GM23338 (cell line): ENCODE results near the gene NDUFB4. TPM values are rescaled to one million over a fixed set of nuclear protein-coding genes. Genes with fewer than 3 reads are reported as not detected.
"Not testable (repeated sequence)": the region's sequence is repeated elsewhere in the genome, so short reads cannot be mapped to it uniquely, and the experiment has no call there.

Experiments used
- ATAC-seq: fragments of 200-7000 bp; cut with Tn5 transposase; 3 replicates; pipeline ENCODE4 v1.9.1; 2020
- DNase-seq: peaks from one replicate; pipeline ENCODE4 v3.0.0-alpha.2; 2015; ENCODE audit warnings: low spot score
- H2AFZ ChIP-seq: fragments of 200-600 bp; sonication (generic); 2 replicates; pipeline ENCODE4 v1.8.0; 2016; ENCODE audit warnings: antibody characterized with exemption, mild to moderate bottlenecking, moderate library complexity
- H3F3A ChIP-seq: fragments of 200-600 bp; sonication (generic); replicated peaks from 2 replicates; pipeline ENCODE4 v1.8.0; 2017; ENCODE audit warnings: antibody characterized with exemption, mixed run types, low read depth
- H3K27ac ChIP-seq: fragments of 200-600 bp; sonication (generic); 2 replicates; pipeline ENCODE4 v1.6.1; 2016; ENCODE audit warnings: low read depth
- H3K27me3 ChIP-seq: fragments of 200-600 bp; sonication (generic); 2 replicates; pipeline ENCODE4 v1.8.0; 2016; ENCODE audit warnings: mild to moderate bottlenecking, mixed run types, moderate library complexity; ENCODE audit not compliant: insufficient read depth
- H3K36me3 ChIP-seq: fragments of 200-600 bp; sonication (generic); 2 replicates; pipeline ENCODE4 v1.8.0; 2016; ENCODE audit warnings: mild to moderate bottlenecking; ENCODE audit not compliant: insufficient read depth
- H3K4me1 ChIP-seq: fragments of 200-600 bp; sonication (generic); 2 replicates; pipeline ENCODE4 v1.8.0; 2016; ENCODE audit warnings: mild to moderate bottlenecking, moderate library complexity; ENCODE audit not compliant: insufficient read depth
- H3K4me2 ChIP-seq: fragments of 200-600 bp; sonication (generic); 2 replicates; pipeline ENCODE4 v1.7.1; 2017; ENCODE audit warnings: mixed run types
- H3K4me3 ChIP-seq: fragments of 200-600 bp; sonication (generic); 2 replicates; pipeline ENCODE4 v1.6.1; 2016; ENCODE audit warnings: mixed run types
- H3K79me2 ChIP-seq: fragments of 200-600 bp; sonication (generic); replicated peaks from 2 replicates; pipeline ENCODE4 v1.8.0; 2017; ENCODE audit warnings: mild to moderate bottlenecking; ENCODE audit not compliant: insufficient read depth
- H3K9me2 ChIP-seq: fragments of 200-600 bp; sonication (generic); 2 replicates; pipeline ENCODE4 v1.8.0; 2017; ENCODE audit not compliant: insufficient read depth
- H4K20me1 ChIP-seq: fragments of 200-600 bp; sonication (generic); replicated peaks from 2 replicates; pipeline ENCODE4 v1.8.0; 2017; ENCODE audit warnings: mild to moderate bottlenecking; ENCODE audit not compliant: insufficient read depth
- H3K27ac Mint-ChIP-seq: 2 replicates; pipeline ENCODE4 v1.8.0; 2020; ENCODE audit warnings: inconsistent platforms, mild to moderate bottlenecking, moderate library complexity, mixed read lengths
- H3K27me3 Mint-ChIP-seq: 3 replicates; pipeline ENCODE4 v1.8.0; 2022; ENCODE audit warnings: low read depth, mild to moderate bottlenecking, moderate library complexity, mixed read lengths, inconsistent platforms; ENCODE audit not compliant: insufficient read depth, poor library complexity
- H3K36me3 Mint-ChIP-seq: 3 replicates; pipeline ENCODE4 v1.8.0; 2021; ENCODE audit warnings: low read depth, mild to moderate bottlenecking, inconsistent platforms, moderate library complexity, mixed read lengths
- H3K4me1 Mint-ChIP-seq: 3 replicates; pipeline ENCODE4 v1.8.0; 2020; ENCODE audit warnings: mild to moderate bottlenecking, inconsistent platforms, mixed read lengths
- H3K4me3 Mint-ChIP-seq: 3 replicates; pipeline ENCODE4 v1.8.0; 2021; ENCODE audit warnings: moderate library complexity, mild to moderate bottlenecking, inconsistent platforms, mixed read lengths
- H3K9me3 Mint-ChIP-seq: 3 replicates; pipeline ENCODE4 v1.8.0; 2020; ENCODE audit warnings: moderate library complexity, mild to moderate bottlenecking, inconsistent platforms, mixed read lengths
- REST ChIP-seq: IDR thresholded peaks from one replicate; pipeline ENCODE4 v1.6.1; 2018; ENCODE audit warnings: antibody characterized with exemption; ENCODE audit not compliant: unreplicated experiment
- ZNF114 ChIP-seq: fragments of 250-450 bp; sonication (Bioruptor Pico); IDR thresholded peaks from 2 replicates; pipeline ENCODE4 v1.5.0; 2020; ENCODE audit warnings: mild to moderate bottlenecking, moderate library complexity
- ZNF331 ChIP-seq: fragments of 250-450 bp; sonication (Bioruptor Pico); IDR thresholded peaks from 2 replicates; pipeline ENCODE4 v1.5.0; 2020; ENCODE audit warnings: low read depth, mild to moderate bottlenecking, moderate library complexity
- ZNF462 ChIP-seq: fragments of 250-450 bp; sonication (Bioruptor Pico); IDR thresholded peaks from 2 replicates; pipeline ENCODE4 v1.5.0; 2020; ENCODE audit warnings: mild to moderate bottlenecking, moderate library complexity
- polyA plus RNA-seq: library from polyadenylated mRNA; unstranded; fragments of >200 nt; fragmentation: Nextera tagmentation; extraction: Ambion mirVana; gene quantifications from 2 replicates; pipeline ENCODE4 v1.2.1, GENCODE V29; 2016
- total RNA-seq: library from RNA; depleted of rRNA; stranded (reverse); fragments of >200 nt; shearing (Covaris generic); gene quantifications from 2 replicates; pipeline ENCODE4 v1.2.3, GENCODE V29; 2014

The NDUFB4 gene
- total and polyA plus RNA-seq, 2 experiments from 2014 or later, result 199 to 716 TPM

- no peak overlapping the region for H3K4me2 ChIP-seq
- TF ChIP-seq ZNF462 (no peak), ZNF114 (CRISPR knock-in tag) (no peak), REST (no peak), ZNF331 (no peak)
- no peak overlapping the region for H3K27ac Mint-ChIP-seq
- no peaks in the 10 kb centered on the region for H3K36me3 ChIP-seq
- no peaks in the 10 kb centered on the region for H3F3A ChIP-seq
- DNase-seq (no peak), ATAC-seq (no peak)
- peaks cover 7% of the 10 kb centered on the region; the same call in 2 of the 3 replicates for H3K36me3 Mint-ChIP-seq
- H3K27me3 ChIP-seq, result no peaks in the 10 kb centered on the region
- H2AFZ ChIP-seq, result peak overlapping the region; percentile 88
- H3K4me3 ChIP-seq, result no peak overlapping the region
- H4K20me1 ChIP-seq, result no peaks in the 10 kb centered on the region
- H3K9me2 ChIP-seq, result peaks cover 28% of the 10 kb centered on the region
- H3K27me3 Mint-ChIP-seq, result no peaks in the 10 kb centered on the region
- H3K4me1 ChIP-seq, result no peaks in the 10 kb centered on the region
- no peak overlapping the region for H3K4me3 Mint-ChIP-seq
- H3K9me3 Mint-ChIP-seq, result peaks cover 8% of the 10 kb centered on the region; the same call in 1 of the 3 replicates
- H3K79me2 ChIP-seq, result no peaks in the 10 kb centered on the region
- H3K4me1 Mint-ChIP-seq, result peaks cover 9% of the 10 kb centered on the region
- H3K27ac ChIP-seq, result no peak overlapping the region
Measured at GRCh38 chr3:120637851-120638559, 41.9 kb downstream of the NDUFB4 start.

GRCh38 chr3:120638820-120639219 is 42.7 kb downstream of the NDUFB4 start:
- H3K27ac ChIP-seq, H3K27me3 Mint-ChIP-seq, H3K27me3 ChIP-seq, H3F3A ChIP-seq, H3K4me3 Mint-ChIP-seq, ATAC-seq, H3K4me3 ChIP-seq, DNase-seq, H3K4me1 ChIP-seq, H3K9me3 Mint-ChIP-seq, H3K79me2 ChIP-seq, H4K20me1 ChIP-seq, H3K36me3 Mint-ChIP-seq, H3K36me3 ChIP-seq, H2AFZ ChIP-seq, H3K4me2 ChIP-seq, H3K4me1 Mint-ChIP-seq, H3K27ac Mint-ChIP-seq: not testable (repeated sequence)
- H3K9me2 ChIP-seq, result peaks cover 28% of the 10 kb centered on the region
